Ovary (tissue), 10 donors: ENCODE results near the gene PTPRK. TPM values are rescaled to one million over a fixed set of nuclear protein-coding genes. Genes with fewer than 3 reads are reported as not detected.
A peak's percentile ranks its signal among the peaks of the same experiment; 100 is the strongest.

ENCODE experiments used
- DNase-seq, 5 donors: peaks; one replicate each; pipeline ENCODE4 v3.0.0-alpha.2; 2019 to 2020
- H3K27ac ChIP-seq, 2 donors: fragments of 200-600 bp; one replicate each; pipeline versions ENCODE4 v1.5.1 to v1.8.0; 2019 to 2022
- H3K27me3 ChIP-seq: fragments of 200-600 bp; one replicate; pipeline ENCODE4 v1.8.0; 2022
- H3K36me3 ChIP-seq: fragments of 200-600 bp; sonication (generic); one replicate; pipeline ENCODE4 v1.5.1; 2019
- H3K4me1 ChIP-seq: one replicate; pipeline ENCODE4 v1.8.1; 2013; ENCODE audit warnings: mild to moderate bottlenecking, moderate library complexity; ENCODE audit not compliant: insufficient read depth
- H3K4me3 ChIP-seq: fragments of 200-600 bp; sonication (generic); one replicate; pipeline ENCODE4 v1.5.1; 2017
- H3K9me3 ChIP-seq, 2 donors: fragments of 200-600 bp in 1 of 2; sonication (generic) in 1 of 2; one replicate each; pipeline versions ENCODE4 v1.5.1 to v1.8.1; 2013 to 2019; ENCODE audit warnings: mild to moderate bottlenecking in 1 of 2, moderate library complexity in 1 of 2
- EP300 ChIP-seq: sonication (generic); formaldehyde crosslinking; IDR thresholded peaks from one replicate; pipeline ENCODE4 v1.6.1; 2017; ENCODE audit warnings: antibody characterized with exemption
- POLR2A ChIP-seq: fragments of 450-650 bp; IDR thresholded peaks from one replicate; pipeline ENCODE4 v1.6.1; 2017; ENCODE audit warnings: antibody characterized with exemption, mild to moderate bottlenecking, moderate library complexity
- WGBS, 3 donors: extraction: QIAGEN DNeasy Blood & Tissue Kit in 1 of 3; methylation state at CpG; one replicate each; pipeline versions ENCODE4 v1.1.5 to v1.1.7; 2013 to 2017; 5-methylcytosine and 5-hydroxymethylcytosine counted together
- intact Hi-C, 4 donors: fragments of 100-400 bp; cut with DNase I; formaldehyde crosslinking; loops; one replicate each; pipeline versions ENCODE4 v1.11.0 to v1.15.1; 2022 to 2023
- long read RNA-seq, 3 donors: library from polyadenylated mRNA in 2 of 3; unstranded in 2 of 3; transcript quantifications; one replicate each; pipeline ENCODE4 v2.0.0 and lab custom pipeline, GENCODE V29; 2021 to 2026
- polyA plus RNA-seq, 2 donors: library from polyadenylated mRNA; stranded (reverse); fragments of 200-250 nt in 1 of 2; fragments of 350-450 nt in 1 of 2; fragmentation: Illumina TruSeq in 1 of 2; extraction: RNeasy Lipid Tissue Mini Kit (QIAGEN cat#74804) in 1 of 2; gene quantifications; one replicate each; pipeline ENCODE4 v1.2.3, GENCODE V29; 2013 to 2014
- total RNA-seq, 7 donors: library from RNA; depleted of rRNA in 2 of 7; stranded (reverse); fragments of >200 nt in 2 of 7; fragmentation: NEBNext Ultra II Directional in 3 of 7; extraction: Animal tissue kit (Norgen Biotek cat#: 25700) in 3 of 7; gene quantifications; one replicate each; pipeline versions ENCODE4 v1.1.0 to v1.2.4, GENCODE V29; 2016 to 2023
- TF ChIP-seq, protein P1 (sequence below), 3 donors: fragments of 450-650 bp in 2 of 3; fragments of 200-600 bp in 1 of 3; IDR thresholded peaks; one replicate each; pipeline versions ENCODE4 v1.5.1 to v1.8.0; 2016 to 2022; ENCODE audit warnings: antibody characterized with exemption in 3 of 3, mild to moderate bottlenecking in 1 of 3
- donor health status: DM: no; HTN: no; CAD: no; lungs with moderate emphysema.
- donor health status: DM: no; HTN: no; CAD: no.
- donor health status: Bipolar disorder and iron deficiency.
- donor health status: DM: yes; HTN: yes; CAD: no.
- donor health status: DM: no; HTN: no; CAD: no.
- donor health status: DM: yes; HTN: yes; CAD: no.

Gene PTPRK
- total RNA-seq (10 to 100 TPM; 39.9 to 50.7 (median 45.7) TPM), polyA plus RNA-seq (10 to 100 TPM; 24.0 to 31.1 TPM)
- long read RNA-seq, donor 1, transcript PTPRK-218 (3 exons, 1,722 nt), result major isoform, 6 of 44 reads
- long read RNA-seq, donor 1, partial matches to known transcripts, result 29 of 44 reads
- long read RNA-seq, donor 1, other reads (novel, unspliced or antisense), result 9 of 44 reads
- long read RNA-seq, donor 2, partial matches to known transcripts, result 0 of 2 reads
- long read RNA-seq, donor 2, other reads (novel, unspliced or antisense), result 0 of 2 reads
- long read RNA-seq, donor 3, full-length matches to known transcripts, result 33 of 76 reads
- long read RNA-seq, donor 3, partial matches to known transcripts, result 31 of 76 reads
- long read RNA-seq, donor 3, other reads (novel, unspliced or antisense), result 12 of 76 reads

DNA sequence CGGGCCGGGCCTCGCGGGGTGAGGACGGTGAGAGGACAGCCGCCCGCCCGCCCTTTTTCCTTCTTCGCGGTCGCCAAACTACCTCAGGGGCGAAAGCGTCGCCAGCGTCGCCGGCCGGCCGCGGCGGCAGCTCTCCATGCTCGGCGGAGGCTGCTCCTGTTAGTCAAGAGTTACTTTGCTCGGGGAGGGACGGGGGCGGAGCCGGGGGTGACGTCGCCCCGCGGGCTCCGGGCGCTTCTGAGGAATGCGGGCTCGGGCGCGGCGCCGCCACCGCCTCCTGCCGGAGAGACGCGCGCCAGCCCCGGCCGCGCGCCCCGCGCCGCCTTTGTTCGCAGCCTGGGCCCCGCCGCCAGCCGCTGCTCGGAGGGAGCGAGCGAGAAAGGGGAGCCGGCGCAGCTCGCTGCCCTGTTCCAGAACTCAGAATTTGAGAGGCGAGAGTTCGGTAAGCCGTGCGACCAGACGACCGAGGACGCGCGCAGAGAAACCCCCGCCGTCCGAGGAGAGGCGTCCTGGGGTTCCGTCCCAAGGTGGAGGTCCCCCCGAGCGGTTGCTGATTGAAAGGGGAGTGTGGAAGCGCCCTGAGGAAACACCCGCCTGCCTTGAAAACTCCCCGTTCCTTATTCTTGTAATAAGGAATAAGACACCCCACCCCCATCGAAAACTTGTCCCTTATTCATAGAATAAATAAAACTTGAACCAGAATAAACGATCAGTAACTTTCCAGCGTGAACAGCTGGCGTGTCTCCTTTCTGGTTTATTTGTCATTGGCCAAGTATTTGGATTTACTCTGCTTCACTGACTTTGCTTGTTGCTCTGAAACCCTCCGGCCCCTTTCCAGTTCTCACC is at the start of gene PTPRK:
Gene PTPRK (minus strand): TSS at position 164 of the 846 bp plus-strand sequence. CDS start 241 bp downstream, outside the sequence.
- no peaks in the 10 kb centered on the region for H3K27me3 ChIP-seq
- no peaks in the 10 kb centered on the region for H3K36me3 ChIP-seq
- peak within 1 kb of the TSS; percentile 75 for H3K4me3 ChIP-seq
- peak; percentile 92 to 96 (median 94) for DNase-seq
- no peaks in the 10 kb centered on the region for H3K9me3 ChIP-seq
- WGBS, 3 donors, result 0 to 1% (median 1%) methylated on average over 51 to 85 of the region's 85 CpGs
- intact Hi-C loops, result loop anchor here in 1 of 4 donors (10.0 kb wide), 1 partner anchor 394 kb away; no protein-coding TSS in a partner anchor
- H3K4me1 ChIP-seq, result peaks cover 2% of the 10 kb centered on the region
- peak within 1 kb of the TSS; percentile 94 to 95 for H3K27ac ChIP-seq
- TF ChIP-seq, protein P1, sequence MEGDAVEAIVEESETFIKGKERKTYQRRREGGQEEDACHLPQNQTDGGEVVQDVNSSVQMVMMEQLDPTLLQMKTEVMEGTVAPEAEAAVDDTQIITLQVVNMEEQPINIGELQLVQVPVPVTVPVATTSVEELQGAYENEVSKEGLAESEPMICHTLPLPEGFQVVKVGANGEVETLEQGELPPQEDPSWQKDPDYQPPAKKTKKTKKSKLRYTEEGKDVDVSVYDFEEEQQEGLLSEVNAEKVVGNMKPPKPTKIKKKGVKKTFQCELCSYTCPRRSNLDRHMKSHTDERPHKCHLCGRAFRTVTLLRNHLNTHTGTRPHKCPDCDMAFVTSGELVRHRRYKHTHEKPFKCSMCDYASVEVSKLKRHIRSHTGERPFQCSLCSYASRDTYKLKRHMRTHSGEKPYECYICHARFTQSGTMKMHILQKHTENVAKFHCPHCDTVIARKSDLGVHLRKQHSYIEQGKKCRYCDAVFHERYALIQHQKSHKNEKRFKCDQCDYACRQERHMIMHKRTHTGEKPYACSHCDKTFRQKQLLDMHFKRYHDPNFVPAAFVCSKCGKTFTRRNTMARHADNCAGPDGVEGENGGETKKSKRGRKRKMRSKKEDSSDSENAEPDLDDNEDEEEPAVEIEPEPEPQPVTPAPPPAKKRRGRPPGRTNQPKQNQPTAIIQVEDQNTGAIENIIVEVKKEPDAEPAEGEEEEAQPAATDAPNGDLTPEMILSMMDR (IDR thresholded peaks at IDR 0.05), result peak; percentile 41 to 92 (median 90)
- TF ChIP-seq POLR2A (peak; percentile 92), EP300 (no peak)

DNA sequence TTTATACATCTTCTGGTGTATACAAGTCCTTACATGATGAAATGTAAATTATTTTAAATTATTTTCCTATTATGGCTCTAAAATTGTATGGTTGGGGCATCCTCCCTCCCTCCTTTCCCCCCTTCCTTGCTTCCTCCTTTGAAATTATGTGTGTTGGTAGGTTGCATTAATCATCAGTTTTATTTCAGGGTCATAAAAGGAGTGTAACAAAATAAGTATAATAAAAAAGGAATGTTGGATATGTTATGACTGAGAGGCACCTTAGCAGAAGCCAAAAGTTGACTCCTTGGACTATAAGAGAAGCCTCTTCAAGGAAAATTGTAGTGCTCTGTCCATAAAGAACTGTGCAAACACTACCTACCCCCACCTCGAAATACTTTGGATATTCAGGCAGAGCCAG is 46.6 kb upstream of the PTPRK start:
- 70 to 78% (median 74%) methylated on average over 1 of the region's 1 CpG for WGBS, 3 donors

DNA sequence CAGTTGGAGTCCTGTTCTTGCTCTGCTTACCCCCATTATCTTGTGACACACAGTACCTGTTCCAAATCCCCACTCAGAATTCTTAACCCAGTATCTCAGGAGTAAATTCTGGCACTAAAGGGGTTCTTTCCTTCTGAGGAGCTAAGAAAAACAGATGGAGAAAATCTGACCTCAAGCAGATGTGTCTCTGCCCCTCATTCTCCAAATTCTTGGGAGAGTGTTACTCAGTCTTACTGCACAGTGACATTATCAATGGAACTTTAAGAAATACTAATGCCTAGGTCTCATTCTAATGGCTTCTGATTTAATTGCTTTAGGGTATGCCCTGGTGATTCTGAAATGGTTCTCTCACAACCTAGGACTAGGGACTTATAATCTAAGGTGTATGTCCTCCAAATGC is 40.6 kb upstream of the PTPRK start:
- intact Hi-C loops, result no loop called here
- no peaks in the 10 kb centered on the region for H3K27me3 ChIP-seq
- H3K9me3 ChIP-seq, result no peaks in the 10 kb centered on the region
- TF ChIP-seq EP300 (no peak), POLR2A (no peak)
- TF ChIP-seq, protein P1 (IDR thresholded peaks at IDR 0.05), result no peak
- no peak overlapping the region for H3K27ac ChIP-seq
- no peak overlapping the region for H3K4me3 ChIP-seq
- no peak for DNase-seq
- H3K4me1 ChIP-seq, result no peaks in the 10 kb centered on the region
- H3K36me3 ChIP-seq, result no peaks in the 10 kb centered on the region

More for the DNA sequence above, 46.6 kb upstream of the PTPRK start:
- H3K4me1 ChIP-seq, result no peaks in the 10 kb centered on the region
- DNase-seq, result no peak
- no peak overlapping the region for H3K4me3 ChIP-seq
- no peaks in the 10 kb centered on the region for H3K36me3 ChIP-seq
- H3K9me3 ChIP-seq, result no peaks in the 10 kb centered on the region
- no peaks in the 10 kb centered on the region for H3K27me3 ChIP-seq
- no peak overlapping the region for H3K27ac ChIP-seq
- intact Hi-C loops, result no loop called here
- TF ChIP-seq POLR2A (no peak), EP300 (no peak)
- TF ChIP-seq, protein P1 (IDR thresholded peaks at IDR 0.05), result no peak

DNA sequence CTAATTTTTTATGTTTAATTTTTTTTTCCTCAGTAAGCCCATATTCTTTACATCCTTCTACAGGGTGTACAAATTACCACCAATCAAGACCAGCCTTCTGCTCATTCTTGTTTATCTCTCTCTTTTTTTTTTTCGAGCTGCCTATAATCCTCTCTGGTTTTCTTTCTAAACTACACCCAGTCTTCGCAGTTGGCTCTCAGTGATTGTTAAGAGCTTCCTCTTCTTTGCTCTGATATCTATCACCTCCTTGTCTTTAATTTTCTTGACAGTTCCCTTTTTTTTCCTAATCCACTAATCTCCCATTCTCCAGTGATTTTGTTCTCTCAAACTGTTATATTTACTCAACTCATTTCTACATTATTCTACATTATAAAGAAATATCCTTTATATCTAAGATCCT is 38.5 kb upstream of the PTPRK start:
- Histone ChIP-seq H3K36me3 (no peaks in the 10 kb centered on the region), H3K9me3 (no peaks in the 10 kb centered on the region), H3K27ac (no peak overlapping the region), H3K4me3 (no peak overlapping the region), H3K27me3 (no peaks in the 10 kb centered on the region), H3K4me1 (no peaks in the 10 kb centered on the region)
- no peak for DNase-seq
- TF ChIP-seq POLR2A (no peak), EP300 (no peak)
- TF ChIP-seq, protein P1 (IDR thresholded peaks at IDR 0.05), result no peak
- intact Hi-C loops, result no loop called here
- 92 to 97% (median 94%) methylated on average over 2 of the region's 2 CpGs for WGBS, 3 donors
